Liver (tissue), 3 donors: ENCODE measurements around the gene ANKMY2.

Experiments
- CTCF ChIP-seq: fragments of 150-350 bp; IDR thresholded peaks from 2 replicates; pipeline ENCODE4 v1.5.1; 2017; ENCODE audit warnings: improper control_type of control experiment, low read depth, low read length; ENCODE audit not compliant: missing input control
- EGR1 ChIP-seq, 2 donors: IDR thresholded peaks; 2 replicates each; pipeline ENCODE4 v1.6.1; 2016 to 2018; ENCODE audit warnings: antibody characterized with exemption in 2 of 2, low read depth in 2 of 2
- GABPA ChIP-seq, 2 donors: IDR thresholded peaks in 1 of 2; conservative IDR thresholded peaks in 1 of 2; 2 replicates each; pipeline ENCODE4 v1.6.1; 2016; ENCODE audit warnings: antibody characterized with exemption in 2 of 2, mild to moderate bottlenecking in 1 of 2, moderate library complexity in 1 of 2
- RAD21 ChIP-seq, 2 donors: IDR thresholded peaks; 2 replicates each; pipeline ENCODE4 v1.6.1; 2016; ENCODE audit warnings: antibody characterized with exemption in 2 of 2, mild to moderate bottlenecking in 2 of 2
- RXRA ChIP-seq, 2 donors: IDR thresholded peaks; 2 replicates each; pipeline ENCODE4 v1.6.1; 2017 to 2018; ENCODE audit warnings: antibody characterized with exemption in 2 of 2, mild to moderate bottlenecking in 1 of 2
- SP1 ChIP-seq: IDR thresholded peaks from 2 replicates; pipeline ENCODE4 v1.6.1; 2018; ENCODE audit warnings: antibody characterized with exemption, mild to moderate bottlenecking
- TAF1 ChIP-seq: conservative IDR thresholded peaks from 2 replicates; pipeline ENCODE4 v1.6.1; 2016; ENCODE audit warnings: antibody characterized with exemption, mild to moderate bottlenecking
- YY1 ChIP-seq: IDR thresholded peaks from 2 replicates; pipeline ENCODE4 v1.6.1; 2016; ENCODE audit warnings: antibody characterized with exemption, mild to moderate bottlenecking
- TF ChIP-seq, protein P1 (sequence below): IDR thresholded peaks from 2 replicates; pipeline ENCODE4 v1.6.1; 2016; ENCODE audit warnings: antibody characterized with exemption, mild to moderate bottlenecking
- TF ChIP-seq, protein P2 (sequence below): IDR thresholded peaks from 2 replicates; pipeline ENCODE4 v1.6.1; 2016; ENCODE audit warnings: antibody characterized with exemption
- TF ChIP-seq, protein P3 (sequence below): IDR thresholded peaks from 2 replicates; pipeline ENCODE4 v1.6.1; 2016; ENCODE audit warnings: antibody characterized with exemption
- donor health status: healthy.
- donor health status: healthy.

GRCh38 chr7:16564909-16565426, 80.6 kb downstream of the ANKMY2 start:
- TF ChIP-seq SP1 (no peak), CTCF (peak; percentile 79), YY1 (no peak), EGR1 (IDR thresholded peaks at IDR 0.05; ENCODE audit: low read depth in 2 of 2) (no peak), TAF1 (no peak), GABPA (IDR thresholded peaks at IDR 0.05 in 1 of 2, conservative IDR thresholded peaks at IDR 0.05 in 1 of 2) (no peak), RXRA (IDR thresholded peaks at IDR 0.05) (no peak), RAD21 (IDR thresholded peaks at IDR 0.05) (peak; percentile 94 to 95)
- TF ChIP-seq, protein P1, sequence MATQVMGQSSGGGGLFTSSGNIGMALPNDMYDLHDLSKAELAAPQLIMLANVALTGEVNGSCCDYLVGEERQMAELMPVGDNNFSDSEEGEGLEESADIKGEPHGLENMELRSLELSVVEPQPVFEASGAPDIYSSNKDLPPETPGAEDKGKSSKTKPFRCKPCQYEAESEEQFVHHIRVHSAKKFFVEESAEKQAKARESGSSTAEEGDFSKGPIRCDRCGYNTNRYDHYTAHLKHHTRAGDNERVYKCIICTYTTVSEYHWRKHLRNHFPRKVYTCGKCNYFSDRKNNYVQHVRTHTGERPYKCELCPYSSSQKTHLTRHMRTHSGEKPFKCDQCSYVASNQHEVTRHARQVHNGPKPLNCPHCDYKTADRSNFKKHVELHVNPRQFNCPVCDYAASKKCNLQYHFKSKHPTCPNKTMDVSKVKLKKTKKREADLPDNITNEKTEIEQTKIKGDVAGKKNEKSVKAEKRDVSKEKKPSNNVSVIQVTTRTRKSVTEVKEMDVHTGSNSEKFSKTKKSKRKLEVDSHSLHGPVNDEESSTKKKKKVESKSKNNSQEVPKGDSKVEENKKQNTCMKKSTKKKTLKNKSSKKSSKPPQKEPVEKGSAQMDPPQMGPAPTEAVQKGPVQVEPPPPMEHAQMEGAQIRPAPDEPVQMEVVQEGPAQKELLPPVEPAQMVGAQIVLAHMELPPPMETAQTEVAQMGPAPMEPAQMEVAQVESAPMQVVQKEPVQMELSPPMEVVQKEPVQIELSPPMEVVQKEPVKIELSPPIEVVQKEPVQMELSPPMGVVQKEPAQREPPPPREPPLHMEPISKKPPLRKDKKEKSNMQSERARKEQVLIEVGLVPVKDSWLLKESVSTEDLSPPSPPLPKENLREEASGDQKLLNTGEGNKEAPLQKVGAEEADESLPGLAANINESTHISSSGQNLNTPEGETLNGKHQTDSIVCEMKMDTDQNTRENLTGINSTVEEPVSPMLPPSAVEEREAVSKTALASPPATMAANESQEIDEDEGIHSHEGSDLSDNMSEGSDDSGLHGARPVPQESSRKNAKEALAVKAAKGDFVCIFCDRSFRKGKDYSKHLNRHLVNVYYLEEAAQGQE = no peak
- TF ChIP-seq, protein P2, sequence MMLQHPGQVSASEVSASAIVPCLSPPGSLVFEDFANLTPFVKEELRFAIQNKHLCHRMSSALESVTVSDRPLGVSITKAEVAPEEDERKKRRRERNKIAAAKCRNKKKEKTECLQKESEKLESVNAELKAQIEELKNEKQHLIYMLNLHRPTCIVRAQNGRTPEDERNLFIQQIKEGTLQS = no peak
- TF ChIP-seq, protein P3, sequence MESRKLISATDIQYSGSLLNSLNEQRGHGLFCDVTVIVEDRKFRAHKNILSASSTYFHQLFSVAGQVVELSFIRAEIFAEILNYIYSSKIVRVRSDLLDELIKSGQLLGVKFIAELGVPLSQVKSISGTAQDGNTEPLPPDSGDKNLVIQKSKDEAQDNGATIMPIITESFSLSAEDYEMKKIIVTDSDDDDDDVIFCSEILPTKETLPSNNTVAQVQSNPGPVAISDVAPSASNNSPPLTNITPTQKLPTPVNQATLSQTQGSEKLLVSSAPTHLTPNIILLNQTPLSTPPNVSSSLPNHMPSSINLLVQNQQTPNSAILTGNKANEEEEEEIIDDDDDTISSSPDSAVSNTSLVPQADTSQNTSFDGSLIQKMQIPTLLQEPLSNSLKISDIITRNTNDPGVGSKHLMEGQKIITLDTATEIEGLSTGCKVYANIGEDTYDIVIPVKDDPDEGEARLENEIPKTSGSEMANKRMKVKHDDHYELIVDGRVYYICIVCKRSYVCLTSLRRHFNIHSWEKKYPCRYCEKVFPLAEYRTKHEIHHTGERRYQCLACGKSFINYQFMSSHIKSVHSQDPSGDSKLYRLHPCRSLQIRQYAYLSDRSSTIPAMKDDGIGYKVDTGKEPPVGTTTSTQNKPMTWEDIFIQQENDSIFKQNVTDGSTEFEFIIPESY = no peak
